Raji (cell line): ENCODE measurements around the gene ODAD4.

ENCODE experiments used
- POLR2A ChIP-seq: IDR thresholded peaks from 2 replicates; pipeline ENCODE4 v1.6.1; 2011; ENCODE audit warnings: low read depth, low read length, control low read depth; ENCODE audit not compliant: insufficient read depth

ODAD4 gene

GRCh38 chr17:41919840-41920579 lies 10.4 kb upstream of the ODAD4 start:
- TF ChIP-seq POLR2A, result no peak

GRCh38 chr17:41920580-41920955 lies 9.8 kb upstream of the ODAD4 start:
- TF ChIP-seq POLR2A, result no peak

- no peak for TF ChIP-seq POLR2A
Observed at GRCh38 chr17:41925991-41926590, 4.3 kb upstream of the ODAD4 start.

GRCh38 chr17:41928693-41929251 lies 1.6 kb upstream of the ODAD4 start:
- no peak for TF ChIP-seq POLR2A

GRCh38 chr17:41932816-41933389 lies 2.5 kb downstream of the ODAD4 start:
- no peak for TF ChIP-seq POLR2A

GRCh38 chr17:41935641-41936040 lies 5.2 kb downstream of the ODAD4 start:
- no peak for TF ChIP-seq POLR2A

- no peak for TF ChIP-seq POLR2A
Observed at GRCh38 chr17:41937970-41938954, 7.8 kb downstream of the ODAD4 start.

GRCh38 chr17:41939044-41939692 lies 8.8 kb downstream of the ODAD4 start:
- TF ChIP-seq POLR2A, result no peak

GRCh38 chr17:41939693-41940090 lies 9.3 kb downstream of the ODAD4 start:
- TF ChIP-seq POLR2A, result no peak

- no peak for TF ChIP-seq POLR2A
Observed at GRCh38 chr17:41941168-41941567, 10.8 kb downstream of the ODAD4 start.

- no peak for TF ChIP-seq POLR2A
Observed at GRCh38 chr17:41942626-41943373, 12.4 kb downstream of the ODAD4 start.

- TF ChIP-seq POLR2A, result no peak
Observed at GRCh38 chr17:41943492-41943891, 13.1 kb downstream of the ODAD4 start.

GRCh38 chr17:41944943-41945342 lies 14.5 kb downstream of the ODAD4 start:
- no peak for TF ChIP-seq POLR2A
